ENCODE measurements around the gene NTM.

The NTM gene

DNA sequence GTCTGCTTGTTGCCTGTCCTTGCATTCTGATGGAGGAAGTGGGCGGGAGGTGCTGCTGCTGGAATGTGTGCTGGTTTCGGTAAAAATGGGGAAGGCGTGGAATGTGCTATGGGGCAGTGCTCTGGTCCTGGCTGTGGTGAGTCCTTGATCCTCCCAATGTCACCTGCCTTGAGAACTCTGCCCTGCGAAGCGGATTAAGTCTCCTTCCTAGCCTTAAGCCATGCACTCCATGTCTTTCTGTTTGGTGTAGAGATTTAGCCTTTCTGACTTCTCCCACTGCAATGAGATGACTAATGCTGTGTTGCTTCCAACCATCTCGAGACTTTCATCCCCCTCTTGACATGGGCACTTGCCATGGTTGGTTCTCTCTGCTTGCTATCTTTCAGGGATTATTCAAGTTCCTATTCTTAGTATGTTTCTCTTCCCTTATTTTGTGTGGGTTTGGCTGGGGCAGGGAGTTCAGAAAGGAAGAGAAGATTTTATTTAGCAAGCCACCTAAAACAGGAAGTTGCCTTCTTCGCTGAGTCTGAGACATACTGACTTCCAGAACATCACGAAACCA, 687.9 kb downstream of the NTM start:
- H3K27ac ChIP-seq (ENCODE audit: extremely low read depth, low read depth, low read length): no peak overlapping the region
- TF ChIP-seq ZNF777 (tag by site-specific recombination; IDR thresholded peaks at IDR 0.05; ENCODE audit: borderline replicate concordance) (no peak), ZSCAN18 (tag by site-specific recombination; IDR thresholded peaks at IDR 0.05) (no peak), OVOL3 (tag by site-specific recombination; IDR thresholded peaks at IDR 0.05) (no peak), ZNF677 (tag by site-specific recombination; IDR thresholded peaks at IDR 0.05) (no peak), ZNF311 (tag by site-specific recombination; IDR thresholded peaks at IDR 0.05; ENCODE audit: borderline replicate concordance) (no peak), MEIS1 (CRISPR knock-in tag; IDR thresholded peaks at IDR 0.05; ENCODE audit: borderline replicate concordance) (no peak), BCL11B (tag by site-specific recombination; IDR thresholded peaks at IDR 0.05; ENCODE audit: low read depth) (no peak), ZNF426 (tag by site-specific recombination; IDR thresholded peaks at IDR 0.05) (no peak)
- H3K4me3 ChIP-seq (ENCODE audit: low read depth, low read length): no peak overlapping the region
- H3K9me3 ChIP-seq (ENCODE audit: control insufficient read depth, insufficient read depth, low read depth, low read length): no peaks in the 10 kb centered on the region
- POLR2A ChIA-PET: no interaction called here
- H3K4me1 ChIP-seq (ENCODE audit: control insufficient read depth, insufficient read depth, low read length): no peaks in the 10 kb centered on the region; the same call in 1 of the 2 replicates
- H3K36me3 ChIP-seq (ENCODE audit: control insufficient read depth in 2 of 2, insufficient read depth in 1 of 2, low read length in 2 of 2): no peaks in the 10 kb centered on the region
- CTCF ChIA-PET: interaction anchor here (1.2 kb wide), 1 partner anchor 30 kb away, joined by 3 read pairs; no protein-coding TSS in a partner anchor

DNA sequence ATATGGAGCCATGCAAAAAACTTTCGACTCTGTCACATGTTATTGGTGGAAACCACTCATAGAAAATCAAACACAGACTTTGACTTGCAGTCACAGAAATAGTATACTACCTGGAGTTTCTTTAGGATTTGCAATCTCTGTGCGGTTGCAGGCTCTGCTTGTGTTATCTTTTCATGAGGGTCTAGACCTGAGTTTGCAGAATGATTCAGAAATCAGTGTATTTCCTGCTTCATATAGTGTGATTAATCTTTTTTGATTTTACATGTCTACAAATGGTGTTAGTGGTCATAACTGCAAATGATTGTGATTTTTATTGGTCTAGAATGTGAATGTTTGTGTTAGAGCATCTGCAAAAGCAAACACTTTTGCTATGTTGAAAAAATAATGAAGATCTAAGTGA, 690.2 kb downstream of the NTM start:
- ChIA-PET CTCF (no interaction called here), POLR2A (no interaction called here)
- no peak overlapping the region for H3K27ac ChIP-seq (ENCODE audit: extremely low read depth, low read depth, low read length)
- H3K9me3 ChIP-seq (ENCODE audit: control insufficient read depth, insufficient read depth, low read depth, low read length): no peaks in the 10 kb centered on the region
- TF ChIP-seq ZNF621 (tag by site-specific recombination; IDR thresholded peaks at IDR 0.05): no peak
- no peak for TF ChIP-seq ZNF214 (tag by site-specific recombination; IDR thresholded peaks at IDR 0.05; ENCODE audit: borderline replicate concordance)
- TF ChIP-seq SCRT1 (tag by site-specific recombination; IDR thresholded peaks at IDR 0.05; ENCODE audit: borderline replicate concordance): no peak
- no peak for TF ChIP-seq ZNF701 (tag by site-specific recombination; IDR thresholded peaks at IDR 0.05)
- no peak for TF ChIP-seq ZNF302 (tag by site-specific recombination; IDR thresholded peaks at IDR 0.05; ENCODE audit: low read depth)
- TF ChIP-seq ZNF114 (tag by site-specific recombination; IDR thresholded peaks at IDR 0.05): no peak
- H3K36me3 ChIP-seq (ENCODE audit: control insufficient read depth in 2 of 2, insufficient read depth in 1 of 2, low read length in 2 of 2): no peaks in the 10 kb centered on the region
- H3K4me3 ChIP-seq (ENCODE audit: low read depth, low read length): no peak overlapping the region
- no peaks in the 10 kb centered on the region; the same call in 1 of the 2 replicates for H3K4me1 ChIP-seq (ENCODE audit: control insufficient read depth, insufficient read depth, low read length)

- ChIA-PET POLR2A (no interaction called here), CTCF (interaction anchor here (0.6 kb wide), 1 partner anchor 370 kb away, joined by 6 read pairs; no protein-coding TSS in a partner anchor)
- H3K4me1 ChIP-seq (ENCODE audit: control insufficient read depth, insufficient read depth, low read length): no peaks in the 10 kb centered on the region; the same call in 1 of the 2 replicates
- H3K36me3 ChIP-seq (ENCODE audit: control insufficient read depth in 2 of 2, insufficient read depth in 1 of 2, low read length in 2 of 2): no peaks in the 10 kb centered on the region
- H3K9me3 ChIP-seq (ENCODE audit: control insufficient read depth, insufficient read depth, low read depth, low read length): no peaks in the 10 kb centered on the region
- no peak overlapping the region for H3K27ac ChIP-seq (ENCODE audit: extremely low read depth, low read depth, low read length)
- no peak overlapping the region for H3K4me3 ChIP-seq (ENCODE audit: low read depth, low read length)
- TF ChIP-seq MZF1 (tag by site-specific recombination; IDR thresholded peaks at IDR 0.05; ENCODE audit: borderline replicate concordance) (no peak), PRDM4 (tag by site-specific recombination; IDR thresholded peaks at IDR 0.05) (no peak), ZNF677 (tag by site-specific recombination; IDR thresholded peaks at IDR 0.05) (no peak), ZXDB (tag by site-specific recombination; IDR thresholded peaks at IDR 0.05) (no peak), ZNF645 (tag by site-specific recombination; IDR thresholded peaks at IDR 0.05) (no peak), ZBTB7A (tag by site-specific recombination; IDR thresholded peaks at IDR 0.05; ENCODE audit: low read depth) (no peak), BCL11A (tag by site-specific recombination; IDR thresholded peaks at IDR 0.05; ENCODE audit: low read depth) (no peak), ZNF280C (tag by site-specific recombination; IDR thresholded peaks at IDR 0.05) (no peak), ZNF544 (tag by site-specific recombination; IDR thresholded peaks at IDR 0.05) (no peak)
- TF ChIP-seq, protein P1, sequence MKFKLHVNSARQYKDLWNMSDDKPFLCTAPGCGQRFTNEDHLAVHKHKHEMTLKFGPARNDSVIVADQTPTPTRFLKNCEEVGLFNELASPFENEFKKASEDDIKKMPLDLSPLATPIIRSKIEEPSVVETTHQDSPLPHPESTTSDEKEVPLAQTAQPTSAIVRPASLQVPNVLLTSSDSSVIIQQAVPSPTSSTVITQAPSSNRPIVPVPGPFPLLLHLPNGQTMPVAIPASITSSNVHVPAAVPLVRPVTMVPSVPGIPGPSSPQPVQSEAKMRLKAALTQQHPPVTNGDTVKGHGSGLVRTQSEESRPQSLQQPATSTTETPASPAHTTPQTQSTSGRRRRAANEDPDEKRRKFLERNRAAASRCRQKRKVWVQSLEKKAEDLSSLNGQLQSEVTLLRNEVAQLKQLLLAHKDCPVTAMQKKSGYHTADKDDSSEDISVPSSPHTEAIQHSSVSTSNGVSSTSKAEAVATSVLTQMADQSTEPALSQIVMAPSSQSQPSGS (tag by site-specific recombination; IDR thresholded peaks at IDR 0.05; ENCODE audit: low read depth): no peak
These were observed 691.6 kb downstream of the NTM start for GRCh38 chr11:132062031-132062430.

All from HEK293 (cell line).